Heart left ventricle (tissue), 16 donors: Measurements from ENCODE around the gene ATP1A2. TPM values are rescaled to one million over a fixed set of nuclear protein-coding genes. Genes with fewer than 3 reads are reported as not detected.

Source experiments
- ATAC-seq, 4 donors: fragments of 200-7000 bp; cut with Tn5 transposase; one replicate each; pipeline ENCODE4 v1.9.1; 2020 to 2022; ENCODE audit warnings: moderate library complexity in 4 of 4, mild to moderate bottlenecking in 3 of 4, moderate number of reproducible peaks in 1 of 4
- DNase-seq, 5 donors: peaks; one replicate each; pipeline ENCODE4 v3.0.0-alpha.2; 2020
- H3K27ac ChIP-seq, 12 donors: fragments of 200-600 bp; sonication (generic) in 4 of 12; one replicate each; pipeline versions ENCODE4 v1.5.0 to v1.8.0; 2016 to 2022; ENCODE audit warnings: mild to moderate bottlenecking in 2 of 12
- H3K27me3 ChIP-seq, 9 donors: fragments of 200-600 bp; sonication (generic) in 2 of 9; one replicate each; pipeline versions ENCODE4 v1.5.1 to v1.8.0; 2016 to 2022; ENCODE audit warnings: mild to moderate bottlenecking in 3 of 9
- H3K36me3 ChIP-seq, 9 donors: fragments of 200-600 bp; sonication (generic) in 2 of 9; one replicate each; pipeline versions ENCODE4 v1.5.0 to v1.8.0; 2018 to 2022; ENCODE audit warnings: mild to moderate bottlenecking in 2 of 9
- H3K4me1 ChIP-seq, 12 donors: fragments of 200-600 bp; sonication (generic) in 4 of 12; one replicate each; pipeline versions ENCODE4 v1.5.0 to v1.8.0; 2016 to 2022; ENCODE audit warnings: mild to moderate bottlenecking in 3 of 12
- H3K4me3 ChIP-seq, 12 donors: fragments of 200-600 bp; sonication (generic) in 4 of 12; one replicate each; pipeline versions ENCODE4 v1.5.0 to v1.8.0; 2017 to 2022; ENCODE audit warnings: mild to moderate bottlenecking in 9 of 12, moderate library complexity in 4 of 12
- H3K9me3 ChIP-seq, 12 donors: fragments of 200-600 bp; sonication (generic) in 4 of 12; one replicate each; pipeline versions ENCODE4 v1.5.0 to v1.8.0; 2016 to 2022; ENCODE audit warnings: mild to moderate bottlenecking in 1 of 12
- CTCF ChIP-seq, 12 donors: fragments of 200-600 bp; sonication (generic) in 4 of 12; IDR thresholded peaks; one replicate each; pipeline versions ENCODE4 v1.5.0 to v1.8.0; 2018 to 2022; ENCODE audit warnings: antibody characterized with exemption in 12 of 12, mild to moderate bottlenecking in 5 of 12
- POLR2A ChIP-seq, 2 donors: fragments of 450-650 bp; IDR thresholded peaks; one replicate each; pipeline ENCODE4 v1.6.1; 2017; ENCODE audit warnings: antibody characterized with exemption in 2 of 2, mild to moderate bottlenecking in 2 of 2, moderate library complexity in 2 of 2
- WGBS, 4 donors: extraction: QIAGEN DNeasy Blood & Tissue Kit in 2 of 4; methylation state at CpG; one replicate each; pipeline versions ENCODE4 v1.1.5 to v1.1.7; 2013 to 2018; 5-methylcytosine and 5-hydroxymethylcytosine counted together
- intact Hi-C, 10 donors: fragments of 100-400 bp; cut with DNase I; formaldehyde crosslinking; loops; one replicate each; pipeline versions ENCODE4 v1.11.1 to v1.14.2; 2022
- polyA plus RNA-seq, 2 donors: library from polyadenylated mRNA; stranded (reverse); fragments of 200-250 nt; gene quantifications; one replicate each; pipeline ENCODE4 v1.2.3, GENCODE V29; 2013
- total RNA-seq, 9 donors: library from RNA; depleted of rRNA in 2 of 9; stranded (reverse); fragments of >200 nt in 2 of 9; fragmentation: NEBNext Ultra II Directional in 3 of 9; extraction: Animal tissue kit (Norgen Biotek cat#: 25700) in 3 of 9; gene quantifications; one replicate each; pipeline versions ENCODE4 v1.1.0 to v1.2.4, GENCODE V29; 2016 to 2023
- donor health status: ischemic (EF 13 %, LVEDD 7.1; RV severe dilation, severe dysfunction).
- donor health status: healthy with polysubstance abuse.
- donor health status: DM: no; HTN: yes; CAD: no.
- donor health status: DM: no; HTN: no; CAD: no.
- donor health status: ischemic (EF 25% LVEDD 6.9; RV normal size, moderate dysfunction).
- donor health status: ischemic (EF 25% LVEDD 5.7; RV mildly dilated, moderate dysfunction).
- donor health status: healthy.
- donor health status: DM: yes; HTN: yes; CAD: no.
- donor health status: ischemic (EF 35%, LVEDD 5.7; RV mildly dilated, moderate dysfunction).
- donor health status: nonischemic (EF 11% LVEDD 7.7; RV severe dilation, severe dysfunction).
- donor health status: DM: yes; HTN: yes; CAD: no.
- donor health status: PGD.
- donor health status: ischemic (EF 29% LVEDD 5.4; RV normal size, mild dysfunction).
- donor health status: nonischemic (EF 23%, LVEDD 6.1; RV moderate dilation, normal function).

ATP1A2 gene
- total and polyA plus RNA-seq, 11 donors = 29.5 to 393 (median 255) TPM

DNA sequence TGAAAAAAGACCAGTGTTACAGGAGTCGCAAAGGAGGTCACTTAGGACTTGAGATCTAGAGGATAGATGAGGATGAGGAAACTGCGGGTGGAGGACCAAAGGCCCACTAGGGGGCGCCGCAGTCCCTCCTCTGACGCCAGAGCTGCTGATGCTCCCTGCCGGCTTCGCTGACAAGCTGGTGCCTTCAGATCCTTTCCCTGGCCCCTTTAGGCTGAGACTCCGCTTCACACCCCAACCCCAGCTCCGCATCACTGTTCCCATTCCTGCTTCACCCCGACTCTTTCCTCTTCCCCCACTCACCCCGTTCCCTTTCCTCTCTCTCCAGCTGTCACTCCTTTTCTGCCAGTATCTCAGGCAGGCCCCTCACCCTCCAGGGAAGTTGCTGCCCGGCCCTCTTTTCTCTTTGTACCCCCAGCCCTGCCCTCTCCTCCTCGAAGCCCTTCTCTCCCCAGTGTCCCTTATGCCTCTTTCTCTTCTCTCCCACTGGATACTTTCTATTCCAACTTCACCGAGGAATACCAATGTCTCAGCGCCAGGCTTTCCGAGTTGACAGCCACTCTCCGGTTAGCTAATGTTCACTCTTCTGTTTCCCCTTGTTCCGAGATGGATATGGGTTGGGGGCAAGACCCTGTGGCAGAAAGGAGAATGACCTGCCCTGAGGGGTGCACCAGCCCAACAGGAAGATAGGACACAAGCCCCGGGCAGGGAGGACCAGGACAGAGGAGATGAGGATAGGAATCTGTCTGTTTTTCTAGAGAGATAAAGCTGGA, 29.7 kb upstream of the ATP1A2 start:
- ATAC-seq (peak; percentile 40 to 86 (median 64)), DNase-seq (peak; percentile 76 to 88 (median 83))
- Histone ChIP-seq H3K36me3 (peaks cover 0 to 15% (median 3%) of the 10 kb centered on the region in 9 donors), H3K27ac (peak overlapping the region in 6 of 12 donors; percentile 36 to 77 (median 64)), H3K27me3 (peaks cover 0 to 40% (median 26%) of the 10 kb centered on the region in 9 donors), H3K4me3 (peak overlapping the region in 1 of 12 donors; percentile 4), H3K4me1 (peaks cover 0 to 18% (median 4%) of the 10 kb centered on the region in 12 donors), H3K9me3 (no peaks in the 10 kb centered on the region)
- TF ChIP-seq CTCF (IDR thresholded peaks at IDR 0.05) (peak; percentile 75 to 91 (median 86)), POLR2A (IDR thresholded peaks at IDR 0.05) (no peak)
- intact Hi-C loops = loop anchor here in 7 of 10 donors (2.0 to 10.0 kb wide), 4 partner anchors 39 to 291 kb away; no protein-coding TSS in a partner anchor
- 47 to 50% (median 47%) methylated on average over 19 of the region's 19 CpGs for WGBS, 4 donors

DNA sequence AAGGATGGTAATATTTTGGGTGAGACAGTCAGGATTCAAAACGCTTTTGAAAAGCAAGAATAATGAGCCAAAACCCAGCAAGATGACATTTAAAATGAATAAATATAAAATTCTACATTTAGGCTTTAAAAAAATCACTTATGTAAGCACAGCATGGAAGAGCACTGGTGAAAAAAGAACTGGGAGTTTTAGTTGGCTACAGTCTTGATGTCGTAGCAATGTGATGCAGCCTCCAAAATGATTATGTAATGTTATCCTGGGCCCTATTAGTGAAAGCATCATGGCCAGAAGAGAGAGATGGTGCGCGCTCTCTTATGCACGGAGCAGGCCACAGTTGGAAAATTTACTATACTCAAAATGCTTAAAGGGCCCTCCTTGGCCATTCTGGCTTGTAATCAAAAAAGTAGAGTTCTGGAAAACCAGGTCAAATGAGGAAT, 29.1 kb upstream of the ATP1A2 start:
- intact Hi-C loops = loop anchor here in 6 of 10 donors (5.0 to 10.0 kb wide), 3 partner anchors 39 to 291 kb away; no protein-coding TSS in a partner anchor
- no peak for TF ChIP-seq POLR2A (IDR thresholded peaks at IDR 0.05)
- no peak for TF ChIP-seq CTCF (IDR thresholded peaks at IDR 0.05)

GRCh38 chr1:160087118-160087662, 28.4 kb upstream of the ATP1A2 start:
- WGBS, 4 donors = 93 to 96% (median 94%) methylated on average over 10 to 12 of the region's 12 CpGs
- no peaks in the 10 kb centered on the region for H3K9me3 ChIP-seq
- no peak for TF ChIP-seq POLR2A (IDR thresholded peaks at IDR 0.05)
- no peak for TF ChIP-seq CTCF (IDR thresholded peaks at IDR 0.05)
- no peak overlapping the region for H3K4me3 ChIP-seq
- no peak for ATAC-seq
- DNase-seq = no peak
- intact Hi-C loops = loop anchor here in 6 of 10 donors (5.0 to 10.0 kb wide), 3 partner anchors 40 to 290 kb away; no protein-coding TSS in a partner anchor
- H3K4me1 ChIP-seq = peaks cover 0 to 18% (median 4%) of the 10 kb centered on the region in 12 donors
- peak overlapping the region in 2 of 12 donors; percentile 57 to 73 for H3K27ac ChIP-seq
- H3K27me3 ChIP-seq = peaks cover 0 to 26% (median 15%) of the 10 kb centered on the region in 9 donors
- peaks cover 0 to 28% (median 12%) of the 10 kb centered on the region in 9 donors for H3K36me3 ChIP-seq

More for the DNA sequence above, 29.1 kb upstream of the ATP1A2 start:
- DNase-seq (no peak), ATAC-seq (peak in 2 of 4 donors; percentile 29 to 52)
- WGBS, 4 donors = 76 to 83% (median 78%) methylated on average over 5 of the region's 5 CpGs
- H3K9me3 ChIP-seq = no peaks in the 10 kb centered on the region
- H3K4me3 ChIP-seq = no peak overlapping the region
- peaks cover 0 to 21% (median 5%) of the 10 kb centered on the region in 9 donors for H3K36me3 ChIP-seq
- peak overlapping the region in 6 of 12 donors; percentile 36 to 77 (median 64) for H3K27ac ChIP-seq
- H3K4me1 ChIP-seq = peaks cover 0 to 18% (median 4%) of the 10 kb centered on the region in 12 donors
- peaks cover 0 to 33% (median 19%) of the 10 kb centered on the region in 9 donors for H3K27me3 ChIP-seq

GRCh38 chr1:160089883-160090282, 25.7 kb upstream of the ATP1A2 start:
- H3K4me1 ChIP-seq = peaks cover 0 to 7% (median 0%) of the 10 kb centered on the region in 12 donors
- TF ChIP-seq CTCF (IDR thresholded peaks at IDR 0.05) (no peak), POLR2A (IDR thresholded peaks at IDR 0.05) (no peak)
- no peak for DNase-seq
- H3K27ac ChIP-seq = no peak overlapping the region
- no peak overlapping the region for H3K4me3 ChIP-seq
- H3K9me3 ChIP-seq = no peaks in the 10 kb centered on the region
- no peak for ATAC-seq
- peaks cover 0 to 51% (median 24%) of the 10 kb centered on the region in 9 donors for H3K36me3 ChIP-seq
- intact Hi-C loops = loop anchor here in 7 of 10 donors (5.0 to 10.0 kb wide), 3 partner anchors 43 to 287 kb away; no protein-coding TSS in a partner anchor
- H3K27me3 ChIP-seq = peaks cover 0 to under 1% (median 0%) of the 10 kb centered on the region in 9 donors
- 86 to 91% (median 89%) methylated on average over 3 of the region's 3 CpGs for WGBS, 4 donors
